Esophagus squamous epithelium (tissue), 5 donors: ENCODE measurements around the gene NOP9. TPM values are rescaled to one million over a fixed set of nuclear protein-coding genes. Genes with fewer than 3 reads are reported as not detected.

Source experiments
- DNase-seq: peaks from one replicate; lab custom pipeline; 2025; lab: John Stamatoyannopoulos, UW
- H3K27ac ChIP-seq, 4 donors: fragments of 200-600 bp; sonication (generic); one replicate each; pipeline ENCODE4 v1.5.1; 2016 to 2019; ENCODE audit warnings: mild to moderate bottlenecking in 1 of 4
- H3K27me3 ChIP-seq, 4 donors: fragments of 200-600 bp; sonication (generic); 1 replicate in 3 of 4; 2 replicates in 1 of 4; pipeline versions ENCODE4 v1.5.1 to v1.6.0; 2017 to 2021; ENCODE audit warnings: antibody characterized with exemption in 1 of 4
- H3K36me3 ChIP-seq, 3 donors: fragments of 200-600 bp; sonication (generic); one replicate each; pipeline ENCODE4 v1.5.1; 2016 to 2019
- H3K4me1 ChIP-seq, 3 donors: fragments of 200-600 bp; sonication (generic); one replicate each; pipeline ENCODE4 v1.5.1; 2017 to 2019
- H3K4me3 ChIP-seq, 4 donors: fragments of 200-600 bp; sonication (generic); 1 replicate in 3 of 4; 2 replicates in 1 of 4; pipeline ENCODE4 v1.5.1; 2016 to 2019; ENCODE audit warnings: mild to moderate bottlenecking in 2 of 4, moderate library complexity in 1 of 4
- H3K9me3 ChIP-seq, 3 donors: fragments of 200-600 bp; sonication (generic); one replicate each; pipeline ENCODE4 v1.5.1; 2016 to 2019
- CTCF ChIP-seq, 6 experiments: fragments of 450-650 bp in 4 of 6; fragments of 200-600 bp in 2 of 6; sonication (generic) in 2 of 6; IDR thresholded peaks; one replicate each; pipeline ENCODE4 v1.5.1; 2016 to 2019; ENCODE audit warnings: antibody characterized with exemption in 6 of 6, mild to moderate bottlenecking in 4 of 6, moderate library complexity in 4 of 6
- POLR2A ChIP-seq, 4 donors: fragments of 450-650 bp; IDR thresholded peaks; one replicate each; pipeline ENCODE4 v1.6.1; 2017; ENCODE audit warnings: antibody characterized with exemption in 4 of 4, mild to moderate bottlenecking in 4 of 4, moderate library complexity in 3 of 4
- WGBS, 2 donors: methylation state at CpG; one replicate each; pipeline ENCODE4 v1.1.5; 2018; 5-methylcytosine and 5-hydroxymethylcytosine counted together
- intact Hi-C: fragments of 100-400 bp; cut with DNase I; formaldehyde crosslinking; loops from one replicate; pipeline ENCODE4 v1.15.0; 2022
- total RNA-seq, 4 donors: library from RNA; depleted of rRNA; stranded (reverse); fragments of >200 nt; gene quantifications; one replicate each; pipeline ENCODE4 v1.1.0, GENCODE V29; 2016
- donor health status: DM: yes; HTN: yes; CAD: no.

The NOP9 gene
- total RNA-seq, 4 donors from 2014 or later: 18.0 to 29.8 (median 25.0) TPM

- intact Hi-C loops: no loop called here
- no peaks in the 10 kb centered on the region for H3K9me3 ChIP-seq
- DNase-seq: no peak
- no peaks in the 10 kb centered on the region for H3K27me3 ChIP-seq
- peaks cover 13 to 72% (median 41%) of the 10 kb centered on the region in 3 donors for H3K4me1 ChIP-seq
- H3K4me3 ChIP-seq: peak overlapping the region; percentile 36 to 57 (median 48)
- H3K36me3 ChIP-seq: peaks cover 0 to 73% (median 8%) of the 10 kb centered on the region in 3 donors
- WGBS, 2 donors: 43 to 50% methylated on average over 1 to 2 of the region's 4 CpGs
- peak overlapping the region; percentile 81 to 89 (median 87) for H3K27ac ChIP-seq
- TF ChIP-seq CTCF (IDR thresholded peaks at IDR 0.05) (no peak), POLR2A (IDR thresholded peaks at IDR 0.05) (no peak)
Measured at GRCh38 chr14:24260780-24261157, 38.9 kb upstream of the NOP9 start.

DNA sequence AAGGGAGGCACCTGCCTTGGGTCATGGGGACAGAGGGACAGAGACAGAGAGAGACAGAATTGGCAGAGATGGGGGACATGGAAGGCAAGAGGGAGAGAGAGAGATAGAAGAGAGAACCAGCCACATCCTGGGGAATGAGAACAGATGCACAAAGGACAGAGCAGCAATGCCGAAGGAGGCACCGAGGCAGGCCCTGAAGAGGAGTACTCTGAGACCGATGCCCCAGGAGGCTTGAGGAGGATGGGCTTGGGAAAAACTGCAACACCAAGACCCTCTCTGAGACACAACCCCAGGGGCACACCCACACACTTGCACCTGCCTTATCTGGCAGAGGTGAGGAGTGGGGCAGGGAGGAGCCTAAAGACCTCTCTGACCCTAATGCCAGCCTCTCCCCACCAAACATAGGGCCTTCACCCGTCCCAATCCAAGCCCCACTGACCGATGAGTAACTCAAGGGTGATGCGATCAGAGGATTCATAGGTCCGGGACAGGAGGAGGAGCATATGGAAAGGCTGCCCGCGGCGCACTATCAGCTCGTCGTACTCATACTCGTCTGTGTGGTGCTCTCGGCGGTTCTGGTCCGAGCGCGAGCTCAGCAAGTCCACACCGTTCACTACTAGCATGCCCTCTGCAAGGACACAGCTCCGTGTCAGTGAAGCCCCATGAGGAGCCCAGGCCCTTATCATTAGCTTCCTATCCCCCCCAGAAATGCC lies 38.2 kb upstream of the NOP9 start:
- Histone ChIP-seq H3K36me3 (peaks cover 3 to 73% (median 13%) of the 10 kb centered on the region in 3 donors), H3K4me3 (peak overlapping the region; percentile 36 to 57 (median 48)), H3K27ac (peak overlapping the region; percentile 81 to 89 (median 87)), H3K9me3 (no peaks in the 10 kb centered on the region), H3K4me1 (peaks cover 14 to 78% (median 42%) of the 10 kb centered on the region in 3 donors), H3K27me3 (no peaks in the 10 kb centered on the region)
- WGBS, 2 donors: 89 to 96% methylated on average over 3 to 20 of the region's 20 CpGs
- intact Hi-C loops: no loop called here
- DNase-seq: no peak
- TF ChIP-seq CTCF (IDR thresholded peaks at IDR 0.05): no peak
- no peak for TF ChIP-seq POLR2A (IDR thresholded peaks at IDR 0.05)

DNA sequence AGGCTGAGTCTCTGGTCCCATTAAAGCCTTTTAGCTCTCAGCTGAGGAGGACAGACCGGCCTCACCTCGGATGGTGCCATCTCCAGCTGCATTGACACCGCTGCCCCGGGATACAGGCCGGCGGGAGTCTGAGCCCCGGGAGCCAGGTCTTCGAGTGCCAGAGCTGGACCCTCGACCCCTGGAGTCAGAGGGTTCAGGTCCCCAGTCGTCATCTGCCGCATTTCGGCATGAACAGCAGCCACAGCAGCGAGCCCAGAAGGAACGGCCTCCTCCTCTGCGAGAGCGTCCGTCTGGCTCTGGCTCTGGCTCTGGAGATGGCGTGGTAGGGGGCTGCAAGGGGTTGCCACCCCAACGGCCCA lies 37.7 kb upstream of the NOP9 start:
- WGBS, 2 donors: no CpG with 5 or more reads among the region's 19 CpGs
- Histone ChIP-seq H3K4me3 (peak overlapping the region; percentile 36 to 57 (median 48)), H3K36me3 (peaks cover 9 to 73% (median 14%) of the 10 kb centered on the region in 3 donors), H3K4me1 (peaks cover 17 to 83% (median 42%) of the 10 kb centered on the region in 3 donors), H3K27ac (peak overlapping the region; percentile 81 to 89 (median 87)), H3K27me3 (no peaks in the 10 kb centered on the region), H3K9me3 (no peaks in the 10 kb centered on the region)
- TF ChIP-seq CTCF (IDR thresholded peaks at IDR 0.05) (no peak), POLR2A (IDR thresholded peaks at IDR 0.05) (no peak)
- no peak for DNase-seq
- intact Hi-C loops: no loop called here

- H3K27ac ChIP-seq: peak within 1 kb of the TSS; percentile 81 to 89 (median 87)
Measured at GRCh38 chr14:24262821-24263733, 36.6 kb upstream of the NOP9 start, which contains the start of gene TGM1. Gene TGM1 (minus strand): TSS chr14:24263177. CDS start chr14:24262352, 825 bp downstream.

More at GRCh38 chr14:24262821-24263733, 36.6 kb upstream of the NOP9 start, which contains the start of gene TGM1:
- H3K9me3 ChIP-seq: no peaks in the 10 kb centered on the region
- H3K27me3 ChIP-seq: no peaks in the 10 kb centered on the region
- WGBS, 2 donors: 43 to 57% methylated on average over 6 to 12 of the region's 14 CpGs
- H3K4me1 ChIP-seq: peaks cover 17 to 93% (median 42%) of the 10 kb centered on the region in 3 donors
- no peak for DNase-seq
- peaks cover 17 to 74% (median 20%) of the 10 kb centered on the region in 3 donors for H3K36me3 ChIP-seq
- H3K4me3 ChIP-seq: peak within 1 kb of the TSS; percentile 36 to 57 (median 48)
- no peak for TF ChIP-seq CTCF (IDR thresholded peaks at IDR 0.05)
- peak in 2 of 4 donors; percentile 33 to 48 for TF ChIP-seq POLR2A (IDR thresholded peaks at IDR 0.05)
- intact Hi-C loops: no loop called here
